ENCODE measurements around the gene ABHD17A.

DNA sequence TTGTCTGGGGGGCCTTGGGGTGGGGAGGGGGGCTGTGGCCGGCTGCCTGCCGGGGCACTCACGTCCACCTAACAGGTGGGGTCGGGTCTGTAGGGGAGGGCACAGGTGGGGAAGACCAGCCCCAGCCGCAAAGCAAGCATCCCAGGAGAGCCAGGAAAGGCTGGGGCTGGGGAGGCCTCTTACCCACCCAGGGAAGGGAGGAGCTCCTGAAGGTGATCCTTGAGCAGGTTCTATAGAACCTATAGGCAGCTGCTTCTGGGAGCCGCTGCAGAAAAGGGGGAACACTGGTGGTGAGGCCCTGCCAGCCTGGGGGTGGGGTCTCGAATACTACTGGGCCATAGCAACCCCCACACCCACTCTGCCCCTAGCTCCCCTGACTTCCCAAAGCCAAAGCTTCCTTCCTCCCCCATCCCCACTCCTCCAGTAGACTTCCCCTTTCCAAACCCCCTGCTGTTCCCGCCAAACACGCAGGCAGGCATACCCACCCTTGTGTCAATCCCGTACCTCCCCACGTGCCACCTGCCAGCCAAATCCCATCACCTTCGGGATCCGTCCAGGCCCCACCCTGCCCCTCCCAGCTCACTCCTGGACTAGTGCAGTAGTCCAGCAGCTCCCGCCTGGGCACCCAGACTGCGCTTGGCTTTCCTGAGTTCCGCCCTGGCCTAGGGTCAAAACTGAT is 27.5 kb downstream of the ABHD17A start:
- TF ChIP-seq, protein P1, sequence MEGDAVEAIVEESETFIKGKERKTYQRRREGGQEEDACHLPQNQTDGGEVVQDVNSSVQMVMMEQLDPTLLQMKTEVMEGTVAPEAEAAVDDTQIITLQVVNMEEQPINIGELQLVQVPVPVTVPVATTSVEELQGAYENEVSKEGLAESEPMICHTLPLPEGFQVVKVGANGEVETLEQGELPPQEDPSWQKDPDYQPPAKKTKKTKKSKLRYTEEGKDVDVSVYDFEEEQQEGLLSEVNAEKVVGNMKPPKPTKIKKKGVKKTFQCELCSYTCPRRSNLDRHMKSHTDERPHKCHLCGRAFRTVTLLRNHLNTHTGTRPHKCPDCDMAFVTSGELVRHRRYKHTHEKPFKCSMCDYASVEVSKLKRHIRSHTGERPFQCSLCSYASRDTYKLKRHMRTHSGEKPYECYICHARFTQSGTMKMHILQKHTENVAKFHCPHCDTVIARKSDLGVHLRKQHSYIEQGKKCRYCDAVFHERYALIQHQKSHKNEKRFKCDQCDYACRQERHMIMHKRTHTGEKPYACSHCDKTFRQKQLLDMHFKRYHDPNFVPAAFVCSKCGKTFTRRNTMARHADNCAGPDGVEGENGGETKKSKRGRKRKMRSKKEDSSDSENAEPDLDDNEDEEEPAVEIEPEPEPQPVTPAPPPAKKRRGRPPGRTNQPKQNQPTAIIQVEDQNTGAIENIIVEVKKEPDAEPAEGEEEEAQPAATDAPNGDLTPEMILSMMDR (IDR thresholded peaks at IDR 0.05 in 2 of 3, conservative IDR thresholded peaks at IDR 0.05 in 1 of 3; ENCODE audit: borderline replicate concordance in 1 of 3, insufficient read depth in 1 of 3, low read depth in 2 of 3, low read length in 2 of 3), result no peak
- TF ChIP-seq SP1 (IDR thresholded peaks at IDR 0.05; ENCODE audit: low read depth) (no peak), POLR2A (IDR thresholded peaks at IDR 0.05; ENCODE audit: borderline replicate concordance, extremely low read depth, insufficient read depth, insufficient read length) (no peak)
- TF ChIP-seq, protein P2, sequence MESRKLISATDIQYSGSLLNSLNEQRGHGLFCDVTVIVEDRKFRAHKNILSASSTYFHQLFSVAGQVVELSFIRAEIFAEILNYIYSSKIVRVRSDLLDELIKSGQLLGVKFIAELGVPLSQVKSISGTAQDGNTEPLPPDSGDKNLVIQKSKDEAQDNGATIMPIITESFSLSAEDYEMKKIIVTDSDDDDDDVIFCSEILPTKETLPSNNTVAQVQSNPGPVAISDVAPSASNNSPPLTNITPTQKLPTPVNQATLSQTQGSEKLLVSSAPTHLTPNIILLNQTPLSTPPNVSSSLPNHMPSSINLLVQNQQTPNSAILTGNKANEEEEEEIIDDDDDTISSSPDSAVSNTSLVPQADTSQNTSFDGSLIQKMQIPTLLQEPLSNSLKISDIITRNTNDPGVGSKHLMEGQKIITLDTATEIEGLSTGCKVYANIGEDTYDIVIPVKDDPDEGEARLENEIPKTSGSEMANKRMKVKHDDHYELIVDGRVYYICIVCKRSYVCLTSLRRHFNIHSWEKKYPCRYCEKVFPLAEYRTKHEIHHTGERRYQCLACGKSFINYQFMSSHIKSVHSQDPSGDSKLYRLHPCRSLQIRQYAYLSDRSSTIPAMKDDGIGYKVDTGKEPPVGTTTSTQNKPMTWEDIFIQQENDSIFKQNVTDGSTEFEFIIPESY (IDR thresholded peaks at IDR 0.05; ENCODE audit: extremely low read depth, insufficient replicate concordance, low read length), result no peak
